AG09309 (cell line): ENCODE results near the gene RAD51B.

Experiments
- DNase-seq: peaks from one replicate; pipeline ENCODE4 v3.0.0-alpha.2; 2010; ENCODE audit warnings: low read depth
- H3K4me3 ChIP-seq: 2 replicates; pipeline ENCODE4 v1.5.1; 2011; ENCODE audit warnings: mild to moderate bottlenecking, low read depth, low read length, moderate library complexity; ENCODE audit not compliant: control insufficient read depth
- TF ChIP-seq, protein P1 (sequence below): IDR thresholded peaks from 2 replicates; pipeline ENCODE4 v1.5.1; 2011; ENCODE audit warnings: mild to moderate bottlenecking, low read depth, low read length, inconsistent platforms; ENCODE audit not compliant: insufficient read depth, control insufficient read depth; ENCODE audit errors: missing control alignments

The RAD51B gene

DNA sequence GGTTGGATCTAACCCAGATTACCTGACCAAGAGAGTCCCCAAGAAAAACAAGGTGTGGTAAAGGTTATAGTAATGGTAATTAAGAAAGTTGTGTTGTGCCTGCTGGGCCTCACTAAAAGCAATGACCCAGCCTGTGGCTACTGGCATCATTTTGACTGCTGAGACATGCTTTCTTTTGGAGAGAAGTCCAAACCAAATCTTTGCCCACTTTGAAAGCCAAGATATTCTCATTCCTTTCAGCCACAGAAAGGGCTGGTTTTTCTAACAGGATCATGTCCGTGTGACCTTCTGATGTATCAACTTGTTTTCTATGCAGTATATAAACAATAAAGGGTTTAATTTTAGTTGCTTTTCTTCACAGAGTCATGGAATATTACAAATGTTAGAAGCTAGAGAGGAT, 388.6 kb downstream of the RAD51B start:
- no peak overlapping the region for H3K4me3 ChIP-seq
- TF ChIP-seq, protein P1, sequence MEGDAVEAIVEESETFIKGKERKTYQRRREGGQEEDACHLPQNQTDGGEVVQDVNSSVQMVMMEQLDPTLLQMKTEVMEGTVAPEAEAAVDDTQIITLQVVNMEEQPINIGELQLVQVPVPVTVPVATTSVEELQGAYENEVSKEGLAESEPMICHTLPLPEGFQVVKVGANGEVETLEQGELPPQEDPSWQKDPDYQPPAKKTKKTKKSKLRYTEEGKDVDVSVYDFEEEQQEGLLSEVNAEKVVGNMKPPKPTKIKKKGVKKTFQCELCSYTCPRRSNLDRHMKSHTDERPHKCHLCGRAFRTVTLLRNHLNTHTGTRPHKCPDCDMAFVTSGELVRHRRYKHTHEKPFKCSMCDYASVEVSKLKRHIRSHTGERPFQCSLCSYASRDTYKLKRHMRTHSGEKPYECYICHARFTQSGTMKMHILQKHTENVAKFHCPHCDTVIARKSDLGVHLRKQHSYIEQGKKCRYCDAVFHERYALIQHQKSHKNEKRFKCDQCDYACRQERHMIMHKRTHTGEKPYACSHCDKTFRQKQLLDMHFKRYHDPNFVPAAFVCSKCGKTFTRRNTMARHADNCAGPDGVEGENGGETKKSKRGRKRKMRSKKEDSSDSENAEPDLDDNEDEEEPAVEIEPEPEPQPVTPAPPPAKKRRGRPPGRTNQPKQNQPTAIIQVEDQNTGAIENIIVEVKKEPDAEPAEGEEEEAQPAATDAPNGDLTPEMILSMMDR, result no peak
- no peak for DNase-seq

DNA sequence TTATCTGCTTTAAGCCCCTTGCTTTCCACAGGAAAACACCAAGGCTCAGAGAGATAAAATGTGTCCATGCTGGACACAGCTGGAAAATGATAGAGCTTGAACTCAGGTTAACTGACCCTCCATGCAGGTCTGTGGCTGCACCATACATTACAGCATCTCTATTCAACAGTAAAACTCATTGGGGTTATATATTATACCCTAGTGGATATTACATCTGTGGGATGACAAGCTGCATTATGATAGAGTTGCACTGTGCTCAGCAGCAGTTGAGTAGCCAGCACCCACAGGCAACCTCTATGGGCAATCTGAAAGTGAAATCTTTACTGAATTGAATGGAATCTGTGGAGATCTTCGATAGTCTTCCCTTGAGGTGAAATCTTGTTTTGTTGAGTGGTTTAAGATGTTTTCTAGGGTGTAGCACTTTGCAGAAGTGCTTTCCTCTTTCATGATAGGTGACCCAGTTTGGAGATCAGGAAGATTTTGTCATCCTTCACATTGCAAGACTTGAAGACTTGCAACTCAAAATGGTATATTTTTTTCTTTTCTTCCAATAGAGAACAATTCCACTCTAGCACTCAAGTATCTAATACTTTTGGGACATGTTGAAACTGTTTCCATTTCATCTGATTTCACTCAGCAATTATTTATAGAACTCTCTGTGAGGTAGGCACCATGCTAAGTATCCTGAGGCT, 389.2 kb downstream of the RAD51B start:
- TF ChIP-seq, protein P1, result no peak

DNA sequence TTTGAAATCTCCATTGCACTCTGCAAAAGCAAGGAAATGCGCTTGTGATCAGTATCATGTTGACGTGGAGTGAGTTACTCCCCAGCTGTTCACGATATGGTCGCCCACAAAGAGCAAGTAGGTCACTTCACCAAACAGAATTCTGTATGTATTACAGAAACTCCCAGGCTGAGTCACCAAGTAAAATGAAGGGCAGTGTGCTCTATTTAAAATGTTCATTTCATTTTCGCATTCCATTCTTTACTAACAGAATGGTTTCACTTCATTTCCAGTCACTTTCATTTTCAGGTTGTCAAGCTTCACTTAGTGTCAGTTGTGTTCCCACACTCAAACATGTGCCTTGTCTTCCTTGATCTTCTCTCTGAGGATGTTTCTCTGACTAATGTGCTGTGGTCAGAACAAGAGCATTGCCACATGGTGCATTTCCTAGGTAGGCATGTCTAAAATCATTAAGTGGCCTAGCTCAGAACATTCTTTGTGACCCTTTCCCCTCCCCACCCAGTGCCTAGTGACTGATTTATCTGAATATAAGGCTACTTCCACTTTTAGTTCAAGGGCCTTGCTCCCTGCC, 391.2 kb downstream of the RAD51B start:
- TF ChIP-seq, protein P1, result no peak
- H3K4me3 ChIP-seq, result no peak overlapping the region
- DNase-seq, result peak; percentile 76

More for the DNA sequence above, 389.2 kb downstream of the RAD51B start:
- no peak for DNase-seq
- no peak overlapping the region for H3K4me3 ChIP-seq

DNA sequence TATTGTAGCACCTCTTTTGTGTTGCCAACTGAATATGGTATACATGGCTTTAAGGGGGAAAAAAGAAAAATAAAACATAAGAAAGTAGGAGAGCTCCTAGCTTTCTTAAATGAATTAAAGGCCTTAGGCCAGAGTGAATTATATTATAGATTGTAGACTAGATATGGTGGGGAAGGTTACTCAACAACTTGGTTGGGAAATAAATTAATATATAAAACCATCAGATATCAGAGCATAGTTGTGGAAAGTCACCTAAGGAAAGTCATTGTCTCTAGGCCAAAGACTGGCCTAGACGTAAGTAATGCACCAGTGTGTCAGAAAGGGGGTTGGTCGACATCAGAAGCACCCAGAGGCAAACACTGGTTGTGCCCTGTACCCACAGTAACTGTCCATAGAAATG, 391.8 kb downstream of the RAD51B start:
- no peak overlapping the region for H3K4me3 ChIP-seq
- no peak for DNase-seq
- TF ChIP-seq, protein P1, result no peak

DNA sequence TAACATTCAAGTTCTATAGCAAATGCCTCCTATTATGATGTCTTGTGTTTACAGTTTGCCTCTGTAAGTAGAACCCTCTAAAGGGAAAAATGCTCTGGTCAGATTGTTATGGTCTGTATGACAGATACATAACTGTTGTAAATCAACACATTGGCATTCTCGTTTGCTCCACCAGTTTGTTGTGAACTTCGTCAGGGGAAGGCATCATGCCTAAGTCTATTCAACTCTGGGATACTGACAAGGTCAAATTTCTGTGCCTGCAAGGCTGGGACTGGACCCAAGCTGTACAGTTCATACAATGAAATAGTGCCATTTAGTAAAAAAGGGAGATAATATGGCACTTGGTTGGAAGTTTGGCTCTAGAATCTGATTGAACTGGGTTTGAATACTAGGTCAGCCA, 392.3 kb downstream of the RAD51B start:
- TF ChIP-seq, protein P1, result no peak
- no peak for DNase-seq
- no peak overlapping the region for H3K4me3 ChIP-seq

DNA sequence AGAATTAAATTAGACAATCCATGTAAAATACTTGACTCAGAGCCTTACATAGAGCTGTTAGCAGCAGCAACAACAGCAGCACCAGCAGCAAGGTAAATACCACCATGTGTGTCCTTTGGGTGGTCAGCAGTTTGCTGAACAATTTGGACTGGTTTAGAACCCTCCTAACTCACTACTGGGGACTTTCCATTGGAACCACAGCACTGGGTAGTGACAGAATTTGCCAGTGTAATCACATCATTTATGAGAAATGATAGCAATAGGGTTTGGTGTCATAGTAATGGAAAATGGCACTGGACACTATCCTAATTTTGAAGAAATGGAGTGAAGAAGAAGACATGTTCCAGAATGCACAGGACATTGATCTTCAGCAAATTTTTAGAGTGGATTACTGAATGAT, 392.8 kb downstream of the RAD51B start:
- TF ChIP-seq, protein P1, result no peak
- H3K4me3 ChIP-seq, result no peak overlapping the region
- DNase-seq, result no peak
